ENCODE data around the gene PCCA.

GRCh38 chr13:100440751-100441425 lies 352.0 kb downstream of the PCCA start:
- TF ChIP-seq CTCF (conservative IDR thresholded peaks at IDR 0.05; ENCODE audit: low read depth in 2 of 2) (no peak), EZH2phosphoT487 (IDR thresholded peaks at IDR 0.05; ENCODE audit: unreplicated experiment) (no peak), EZH2 (IDR thresholded peaks at IDR 0.05; ENCODE audit: low read depth, unreplicated experiment) (no peak), POLR2AphosphoS5 (IDR thresholded peaks at IDR 0.05; ENCODE audit: low read depth) (no peak), NANOG (IDR thresholded peaks at IDR 0.05; ENCODE audit: borderline replicate concordance) (no peak), CREB1 (CRISPR knock-in tag; IDR thresholded peaks at IDR 0.05; ENCODE audit: low read depth) (no peak), ZNF331 (CRISPR knock-in tag; IDR thresholded peaks at IDR 0.05; ENCODE audit: low read depth) (no peak), REST (IDR thresholded peaks at IDR 0.05; ENCODE audit: unreplicated experiment) (no peak)

All from GM23338 (cell line).